ENCODE results near the gene CWF19L2. TPM values are rescaled to one million over a fixed set of nuclear protein-coding genes. Genes with fewer than 3 reads are reported as not detected.

CWF19L2 gene
- total RNA-seq, 1 donor from 2014 or later, result 36.3 TPM

DNA sequence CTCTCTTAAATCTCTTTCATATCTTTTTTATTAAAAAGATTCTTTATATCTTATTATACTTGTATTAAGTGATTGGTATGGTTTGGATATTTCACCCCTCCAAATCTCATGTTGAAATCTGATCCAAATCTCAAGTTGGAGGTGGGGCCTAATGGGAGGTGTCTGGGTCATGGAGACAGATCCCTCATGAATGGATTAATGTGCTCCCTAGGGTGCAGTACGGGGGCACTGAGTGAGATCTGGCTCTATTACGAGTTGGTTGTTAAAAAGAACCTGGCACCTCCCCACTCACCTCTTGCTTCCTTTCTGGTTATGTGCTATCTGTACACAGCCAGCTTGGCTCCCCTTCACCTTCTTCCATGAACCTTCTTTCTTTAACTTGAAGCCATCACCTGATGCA lies 149.6 kb downstream of the CWF19L2 start:
- Histone ChIP-seq H3K4me1 (no peaks in the 10 kb centered on the region), H3K9me3 (ENCODE audit: low read depth) (no peaks in the 10 kb centered on the region), H3K27ac (no peak overlapping the region), H3K9ac (no peak overlapping the region), H3K4me3 (no peak overlapping the region), H4K20me1 (ENCODE audit: low read depth) (no peaks in the 10 kb centered on the region), H3F3A (ENCODE audit: low read depth) (no peaks in the 10 kb centered on the region), H2AFZ (replicated peaks) (no peak overlapping the region), H3K4me2 (no peak overlapping the region), H3K36me3 (no peaks in the 10 kb centered on the region), H3K79me2 (ENCODE audit: low read depth) (no peaks in the 10 kb centered on the region), H3K27me3 (no peaks in the 10 kb centered on the region)
- no peak overlapping the region for H3K4me3 Mint-ChIP-seq
- no peaks in the 10 kb centered on the region for H3K27me3 Mint-ChIP-seq (ENCODE audit: insufficient read depth, low read depth)
- H3K36me3 Mint-ChIP-seq, result peaks cover 3% of the 10 kb centered on the region
- no peak overlapping the region for H3K27ac Mint-ChIP-seq
- no peaks in the 10 kb centered on the region for H3K4me1 Mint-ChIP-seq
- H3K9me3 Mint-ChIP-seq, result no peaks in the 10 kb centered on the region
- TF ChIP-seq EZH2 (IDR thresholded peaks at IDR 0.05), result no peak
- no peak for DNase-seq (ENCODE audit: low spot score)

DNA sequence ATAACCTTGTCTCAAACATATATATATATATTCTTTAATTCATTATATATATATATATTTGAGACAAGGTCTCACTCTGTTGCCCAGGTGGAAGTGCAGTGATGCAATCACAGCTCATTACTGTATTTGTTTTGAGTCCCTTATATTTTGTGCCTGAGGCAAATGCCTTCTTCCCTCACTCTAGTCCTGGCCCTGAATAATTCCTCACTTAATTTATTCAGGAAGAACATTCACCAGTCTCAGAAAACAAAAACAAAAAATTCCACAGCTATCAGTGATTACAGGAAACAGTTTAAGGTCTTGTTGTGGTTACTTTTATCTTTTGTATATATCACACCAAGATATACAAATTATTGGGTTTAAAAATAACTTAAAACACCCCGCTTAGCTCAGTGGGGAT lies 155.7 kb downstream of the CWF19L2 start:
- no peaks in the 10 kb centered on the region for H3K27me3 Mint-ChIP-seq (ENCODE audit: insufficient read depth, low read depth)
- H3K4me3 ChIP-seq, result no peak overlapping the region
- H3K4me1 Mint-ChIP-seq, result no peaks in the 10 kb centered on the region
- H3K4me3 Mint-ChIP-seq, result no peak overlapping the region
- no peak overlapping the region for H3K27ac ChIP-seq
- H3K36me3 Mint-ChIP-seq, result peaks cover 10% of the 10 kb centered on the region
- no peak overlapping the region for H3K4me2 ChIP-seq
- H4K20me1 ChIP-seq (ENCODE audit: low read depth), result no peaks in the 10 kb centered on the region
- H3K9me3 ChIP-seq (ENCODE audit: low read depth), result no peaks in the 10 kb centered on the region
- no peaks in the 10 kb centered on the region for H3K4me1 ChIP-seq
- no peak overlapping the region for H3K9ac ChIP-seq
- no peak for DNase-seq (ENCODE audit: low spot score)
- no peak overlapping the region for H2AFZ ChIP-seq (replicated peaks)
- H3K79me2 ChIP-seq (ENCODE audit: low read depth), result no peaks in the 10 kb centered on the region
- H3F3A ChIP-seq (ENCODE audit: low read depth), result no peaks in the 10 kb centered on the region
- no peaks in the 10 kb centered on the region for H3K27me3 ChIP-seq
- H3K27ac Mint-ChIP-seq, result no peak overlapping the region
- TF ChIP-seq EZH2 (IDR thresholded peaks at IDR 0.05), result no peak
- H3K9me3 Mint-ChIP-seq, result peaks cover 10% of the 10 kb centered on the region
- no peaks in the 10 kb centered on the region for H3K36me3 ChIP-seq

DNA sequence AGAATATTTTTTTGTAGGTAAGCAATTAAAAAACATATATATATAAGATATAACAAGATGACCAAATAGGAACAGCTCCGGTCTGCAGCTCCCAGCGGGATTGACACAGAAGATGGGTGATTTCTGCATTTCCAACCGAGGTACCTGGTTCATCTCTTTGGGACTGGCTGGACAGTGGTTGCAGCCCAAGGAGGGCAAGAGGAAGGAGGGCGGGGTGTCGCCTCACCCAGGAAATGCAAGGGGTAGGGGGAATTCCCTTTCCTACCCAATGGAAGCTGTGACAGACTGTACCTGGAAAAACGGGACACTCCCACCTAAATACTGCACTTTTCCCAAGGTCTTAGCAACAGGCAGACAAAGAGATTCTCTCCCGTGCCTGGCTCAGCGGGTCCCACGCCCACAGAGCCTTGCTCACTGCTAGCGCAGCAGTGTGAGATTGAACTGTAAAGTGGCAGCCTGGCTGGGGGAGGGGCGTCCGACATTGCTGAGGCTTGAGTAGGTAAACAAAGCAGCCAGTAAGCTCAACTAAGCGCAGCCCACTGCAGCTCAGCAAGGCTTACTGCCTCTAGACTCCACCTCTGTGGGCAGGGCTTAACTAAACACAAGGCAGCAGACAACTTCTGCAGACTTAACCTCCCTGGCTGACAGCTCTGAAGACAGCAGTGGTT lies 163.8 kb downstream of the CWF19L2 start:
- no peak overlapping the region for H3K9ac ChIP-seq
- H3K27ac ChIP-seq, result no peak overlapping the region
- Mint-ChIP-seq H3K36me3 (peaks cover 22% of the 10 kb centered on the region), H3K4me1 (no peaks in the 10 kb centered on the region), H3K27me3 (ENCODE audit: insufficient read depth, low read depth) (no peaks in the 10 kb centered on the region), H3K27ac (no peak overlapping the region), H3K4me3 (no peak overlapping the region), H3K9me3 (peaks cover 31% of the 10 kb centered on the region)
- H3K4me2 ChIP-seq, result no peak overlapping the region
- H3K9me3 ChIP-seq (ENCODE audit: low read depth), result no peaks in the 10 kb centered on the region
- TF ChIP-seq EZH2phosphoT487 (IDR thresholded peaks at IDR 0.05), result no peak
- TF ChIP-seq, protein P1, sequence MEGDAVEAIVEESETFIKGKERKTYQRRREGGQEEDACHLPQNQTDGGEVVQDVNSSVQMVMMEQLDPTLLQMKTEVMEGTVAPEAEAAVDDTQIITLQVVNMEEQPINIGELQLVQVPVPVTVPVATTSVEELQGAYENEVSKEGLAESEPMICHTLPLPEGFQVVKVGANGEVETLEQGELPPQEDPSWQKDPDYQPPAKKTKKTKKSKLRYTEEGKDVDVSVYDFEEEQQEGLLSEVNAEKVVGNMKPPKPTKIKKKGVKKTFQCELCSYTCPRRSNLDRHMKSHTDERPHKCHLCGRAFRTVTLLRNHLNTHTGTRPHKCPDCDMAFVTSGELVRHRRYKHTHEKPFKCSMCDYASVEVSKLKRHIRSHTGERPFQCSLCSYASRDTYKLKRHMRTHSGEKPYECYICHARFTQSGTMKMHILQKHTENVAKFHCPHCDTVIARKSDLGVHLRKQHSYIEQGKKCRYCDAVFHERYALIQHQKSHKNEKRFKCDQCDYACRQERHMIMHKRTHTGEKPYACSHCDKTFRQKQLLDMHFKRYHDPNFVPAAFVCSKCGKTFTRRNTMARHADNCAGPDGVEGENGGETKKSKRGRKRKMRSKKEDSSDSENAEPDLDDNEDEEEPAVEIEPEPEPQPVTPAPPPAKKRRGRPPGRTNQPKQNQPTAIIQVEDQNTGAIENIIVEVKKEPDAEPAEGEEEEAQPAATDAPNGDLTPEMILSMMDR (IDR thresholded peaks at IDR 0.05), result no peak
- no peak for TF ChIP-seq EZH2 (IDR thresholded peaks at IDR 0.05)
- H3K4me3 ChIP-seq, result no peak overlapping the region
- no peaks in the 10 kb centered on the region for H3K27me3 ChIP-seq
- DNase-seq (ENCODE audit: low spot score), result peak; percentile 9
- H4K20me1 ChIP-seq (ENCODE audit: low read depth), result no peaks in the 10 kb centered on the region
- H3K4me1 ChIP-seq, result no peaks in the 10 kb centered on the region
- H2AFZ ChIP-seq (replicated peaks), result no peak overlapping the region
- no peaks in the 10 kb centered on the region for H3F3A ChIP-seq (ENCODE audit: low read depth)
- H3K36me3 ChIP-seq, result no peaks in the 10 kb centered on the region
- H3K79me2 ChIP-seq (ENCODE audit: low read depth), result no peaks in the 10 kb centered on the region

DNA sequence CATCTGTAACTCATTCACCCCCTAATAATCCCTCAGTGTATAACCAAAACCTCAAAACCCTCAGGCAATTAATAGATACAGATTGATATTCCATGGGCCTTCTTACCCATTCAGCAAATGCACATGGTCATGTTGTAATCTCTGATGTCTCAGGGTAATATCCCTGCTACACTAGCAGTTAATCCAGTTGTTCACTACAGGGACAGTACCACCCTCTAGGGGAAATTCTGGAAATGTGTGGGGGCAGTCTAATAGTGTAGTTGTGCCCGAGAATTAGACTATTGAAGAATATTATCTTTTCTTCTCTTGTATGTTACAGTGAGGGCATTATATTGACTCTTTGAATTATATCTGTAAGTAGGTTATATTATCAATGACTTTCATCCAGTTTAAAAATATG lies 175.4 kb downstream of the CWF19L2 start:
- DNase-seq (ENCODE audit: low spot score), result no peak
- H3K4me3 ChIP-seq, result no peak overlapping the region
- no peaks in the 10 kb centered on the region for H3K27me3 ChIP-seq
- H3K4me2 ChIP-seq, result no peak overlapping the region
- no peak overlapping the region for H2AFZ ChIP-seq (replicated peaks)
- H3K9ac ChIP-seq, result no peak overlapping the region
- H3K27ac Mint-ChIP-seq, result no peak overlapping the region
- no peaks in the 10 kb centered on the region for H3K4me1 ChIP-seq
- TF ChIP-seq, protein P1 (IDR thresholded peaks at IDR 0.05), result peak; percentile 5
- no peak for TF ChIP-seq EZH2phosphoT487 (IDR thresholded peaks at IDR 0.05)
- no peaks in the 10 kb centered on the region for H3K36me3 Mint-ChIP-seq
- H3K79me2 ChIP-seq (ENCODE audit: low read depth), result no peaks in the 10 kb centered on the region
- no peak overlapping the region for H3K4me3 Mint-ChIP-seq
- peaks cover 3% of the 10 kb centered on the region for H3K9me3 Mint-ChIP-seq
- H3K27ac ChIP-seq, result no peak overlapping the region
- H3F3A ChIP-seq (ENCODE audit: low read depth), result no peaks in the 10 kb centered on the region
- H4K20me1 ChIP-seq (ENCODE audit: low read depth), result no peaks in the 10 kb centered on the region
- no peaks in the 10 kb centered on the region for H3K4me1 Mint-ChIP-seq
- H3K36me3 ChIP-seq, result no peaks in the 10 kb centered on the region
- H3K27me3 Mint-ChIP-seq (ENCODE audit: insufficient read depth, low read depth), result no peaks in the 10 kb centered on the region
- no peaks in the 10 kb centered on the region for H3K9me3 ChIP-seq (ENCODE audit: low read depth)

Other genes with a start within 250 kb of the CWF19L2 start
- gene ALKBH8, start 107.9 kb upstream of the CWF19L2 start, total RNA-seq (ENCODE audit: low replicate concordance), result 7.0 and 11.8 TPM in 2 replicates
- gene ELMOD1, start 133.3 kb upstream of the CWF19L2 start, total RNA-seq (ENCODE audit: low replicate concordance), result 0.19 TPM in 1 of 2 replicates, not detected in the other

All from neural progenitor cell (in vitro differentiated cells).